ENCODE results near the gene TRAPPC12.
"Not testable (repeated sequence)": the region's sequence is repeated elsewhere in the genome, so short reads cannot be mapped to it uniquely, and the experiment has no call there.

The TRAPPC12 gene

DNA sequence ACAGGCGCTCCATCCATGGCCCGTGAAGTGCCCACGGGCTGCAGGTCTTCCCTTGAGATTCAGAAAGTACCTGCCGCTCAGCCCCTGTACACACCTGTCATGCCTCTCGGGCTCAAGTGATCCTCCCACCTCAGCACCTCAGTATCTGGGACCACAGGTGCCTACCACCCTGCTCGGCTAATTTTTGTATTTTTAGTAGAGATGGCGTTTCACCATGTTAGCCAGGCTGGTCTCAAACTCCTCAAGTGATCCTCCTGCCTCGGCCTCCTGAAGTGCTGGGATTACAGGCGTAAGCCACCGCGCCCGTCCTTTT is 112.9 kb downstream of the TRAPPC12 start:
- POLR2A ChIA-PET; DNase-seq; H3K4me3 ChIP-seq (ENCODE audit: control insufficient read depth in 1 of 7, extremely low read depth in 1 of 7, insufficient read depth in 4 of 7, low read depth in 2 of 7, low read length in 6 of 7); H3K27me3 ChIP-seq (replicated peaks in 2 of 5; ENCODE audit: control insufficient read depth in 4 of 5, insufficient read depth in 5 of 5, low read length in 4 of 5); CTCF ChIA-PET; H3K9me3 ChIP-seq (ENCODE audit: control extremely low read depth in 1 of 5, control insufficient read depth in 4 of 5, insufficient read depth in 2 of 5, low read depth in 1 of 5, low read length in 4 of 5); H3K27ac ChIP-seq (ENCODE audit: insufficient read depth in 1 of 2, low read depth in 1 of 2, low read length in 2 of 2, poor library complexity in 1 of 2, severe bottlenecking in 2 of 2): not testable (repeated sequence)
- peaks cover 0 to 17% (median 10%) of the 10 kb centered on the region in 4 experiments for H3K4me1 ChIP-seq (ENCODE audit: control extremely low read depth in 1 of 4, control insufficient read depth in 4 of 4, insufficient read depth in 4 of 4, low read length in 3 of 4)
- H3K36me3 ChIP-seq (ENCODE audit: control insufficient read depth in 4 of 4, insufficient read depth in 4 of 4, low read length in 3 of 4), result peaks cover 0 to 19% (median 4%) of the 10 kb centered on the region in 4 experiments
- 96% methylated on average over 12 of the region's 12 CpGs for WGBS (ENCODE audit: insufficient coverage)

DNA sequence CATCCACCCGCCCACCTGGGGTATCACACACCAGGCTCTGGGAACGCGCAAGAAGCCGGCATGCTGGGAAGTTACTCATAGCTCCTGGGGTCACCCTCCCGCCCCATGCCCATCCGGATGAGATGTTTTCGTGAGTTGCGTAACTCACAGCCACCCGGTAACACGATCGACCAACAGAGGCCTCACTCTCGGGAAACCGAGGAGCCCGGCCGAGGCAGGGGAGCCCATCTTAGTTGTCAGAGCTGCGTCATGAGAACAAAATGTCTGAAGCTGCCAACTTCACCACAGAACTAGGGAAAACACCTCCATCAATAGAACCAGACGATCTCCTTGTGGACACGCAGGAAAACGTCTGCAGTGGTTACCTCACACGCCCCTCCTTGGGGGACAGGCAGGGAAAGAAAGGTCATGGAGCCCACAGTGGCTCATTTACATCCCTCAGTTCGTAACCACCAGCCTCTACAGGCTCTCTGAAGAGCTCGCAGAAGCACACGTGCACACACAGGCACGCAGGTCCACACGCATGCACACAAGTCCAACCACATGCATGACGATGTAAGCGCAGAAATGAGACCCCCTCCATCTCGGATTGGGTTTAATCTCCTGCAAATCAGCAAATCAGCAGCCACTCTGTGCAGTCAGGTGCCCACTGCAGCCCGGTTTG is 113.6 kb downstream of the TRAPPC12 start:
- ChIA-PET CTCF (interaction anchor here (0.8 to 1.6 kb wide), 3 partner anchors 12 to 43 kb away, joined by 3 read pairs; no protein-coding TSS in a partner anchor), POLR2A (no interaction called here)
- no peak overlapping the region for H3K4me3 ChIP-seq (ENCODE audit: control insufficient read depth in 1 of 7, extremely low read depth in 1 of 7, insufficient read depth in 4 of 7, low read depth in 2 of 7, low read length in 6 of 7)
- peaks cover 0 to 24% (median 4%) of the 10 kb centered on the region in 4 experiments for H3K36me3 ChIP-seq (ENCODE audit: control insufficient read depth in 4 of 4, insufficient read depth in 4 of 4, low read length in 3 of 4)
- H3K9me3 ChIP-seq (ENCODE audit: control extremely low read depth in 1 of 5, control insufficient read depth in 4 of 5, insufficient read depth in 2 of 5, low read depth in 1 of 5, low read length in 4 of 5), result no peaks in the 10 kb centered on the region
- DNase-seq, result no peak
- H3K27me3 ChIP-seq (replicated peaks in 2 of 5; ENCODE audit: control insufficient read depth in 4 of 5, insufficient read depth in 5 of 5, low read length in 4 of 5), result no peaks in the 10 kb centered on the region
- no peak overlapping the region for H3K27ac ChIP-seq (ENCODE audit: insufficient read depth in 1 of 2, low read depth in 1 of 2, low read length in 2 of 2, poor library complexity in 1 of 2, severe bottlenecking in 2 of 2)
- WGBS (ENCODE audit: insufficient coverage), result 96% methylated on average over 28 of the region's 29 CpGs
- peaks cover 0 to 17% (median 10%) of the 10 kb centered on the region in 4 experiments for H3K4me1 ChIP-seq (ENCODE audit: control extremely low read depth in 1 of 4, control insufficient read depth in 4 of 4, insufficient read depth in 4 of 4, low read length in 3 of 4)

DNA sequence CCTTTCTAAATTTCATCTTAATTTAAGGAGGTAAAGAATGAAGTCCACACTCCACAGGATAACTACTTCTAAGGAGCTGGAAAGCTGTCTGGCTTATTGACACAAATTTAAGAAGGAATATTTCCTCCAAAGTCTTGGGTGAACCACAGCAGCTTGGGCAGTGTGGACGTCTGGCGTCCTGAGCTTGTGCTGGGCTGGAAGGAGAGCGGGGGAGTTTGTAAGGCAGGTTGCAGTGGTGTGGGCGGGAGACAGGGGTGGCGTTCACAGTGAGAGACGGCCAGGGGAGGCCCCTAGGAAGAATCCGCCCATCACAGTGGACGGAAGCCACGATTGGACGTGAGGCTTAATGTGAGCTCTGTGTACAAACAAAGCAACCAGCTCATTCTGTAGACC is 114.1 kb downstream of the TRAPPC12 start:
- Histone ChIP-seq H3K27ac (ENCODE audit: insufficient read depth in 1 of 2, low read depth in 1 of 2, low read length in 2 of 2, poor library complexity in 1 of 2, severe bottlenecking in 2 of 2) (no peak overlapping the region), H3K4me1 (ENCODE audit: control extremely low read depth in 1 of 4, control insufficient read depth in 4 of 4, insufficient read depth in 4 of 4, low read length in 3 of 4) (peaks cover 0 to 17% (median 10%) of the 10 kb centered on the region in 4 experiments), H3K4me3 (ENCODE audit: control insufficient read depth in 1 of 7, extremely low read depth in 1 of 7, insufficient read depth in 4 of 7, low read depth in 2 of 7, low read length in 6 of 7) (no peak overlapping the region), H3K9me3 (ENCODE audit: control extremely low read depth in 1 of 5, control insufficient read depth in 4 of 5, insufficient read depth in 2 of 5, low read depth in 1 of 5, low read length in 4 of 5) (no peaks in the 10 kb centered on the region), H3K36me3 (ENCODE audit: control insufficient read depth in 4 of 4, insufficient read depth in 4 of 4, low read length in 3 of 4) (peaks cover 0 to 29% (median 8%) of the 10 kb centered on the region in 4 experiments), H3K27me3 (replicated peaks in 2 of 5; ENCODE audit: control insufficient read depth in 4 of 5, insufficient read depth in 5 of 5, low read length in 4 of 5) (no peaks in the 10 kb centered on the region)
- POLR2A ChIA-PET, result no interaction called here
- CTCF ChIA-PET, result interaction anchor here (0.8 to 1.6 kb wide), 3 partner anchors 12 to 43 kb away, joined by 3 read pairs; no protein-coding TSS in a partner anchor
- 88% methylated on average over 9 of the region's 10 CpGs for WGBS (ENCODE audit: insufficient coverage)
- peak in 1 of 3 donors; percentile 27 for DNase-seq

DNA sequence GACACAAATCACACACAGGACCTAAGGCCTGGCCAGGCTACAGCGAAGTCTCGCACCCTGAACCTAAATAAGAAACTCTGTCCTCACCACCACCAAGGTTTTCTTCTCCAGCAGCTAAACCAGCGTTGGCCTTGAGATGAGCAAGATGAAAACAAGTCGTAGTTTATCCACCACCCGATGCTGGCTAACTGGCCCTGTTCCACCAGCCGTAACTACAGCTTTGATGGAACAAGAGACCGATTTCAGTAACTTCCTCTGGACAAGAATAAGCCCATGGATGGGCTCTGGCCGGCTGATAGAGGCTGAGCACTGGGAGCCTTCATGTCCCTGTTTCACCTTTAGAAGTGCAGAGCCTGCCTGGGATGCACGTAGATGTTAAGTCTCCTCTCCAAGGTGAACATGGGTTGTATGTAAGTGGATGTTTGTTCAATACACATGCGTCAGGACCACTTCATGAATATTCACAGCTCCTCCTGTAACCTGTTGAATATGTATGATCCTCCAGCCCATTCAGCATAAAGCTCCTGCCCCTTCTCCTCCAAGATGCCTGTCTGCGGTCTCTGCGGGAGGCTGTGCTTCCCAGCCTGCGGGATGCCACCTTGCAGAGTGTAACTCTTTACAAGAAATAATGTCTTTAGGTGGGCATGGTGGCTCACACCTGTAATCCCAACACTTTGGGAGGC is 115.6 kb downstream of the TRAPPC12 start:
- H3K4me1 ChIP-seq (ENCODE audit: control extremely low read depth in 1 of 4, control insufficient read depth in 4 of 4, insufficient read depth in 4 of 4, low read length in 3 of 4), result peaks cover 0 to 17% (median 10%) of the 10 kb centered on the region in 4 experiments
- H3K4me3 ChIP-seq (ENCODE audit: control insufficient read depth in 1 of 7, extremely low read depth in 1 of 7, insufficient read depth in 4 of 7, low read depth in 2 of 7, low read length in 6 of 7), result no peak overlapping the region
- H3K27me3 ChIP-seq (replicated peaks in 2 of 5; ENCODE audit: control insufficient read depth in 4 of 5, insufficient read depth in 5 of 5, low read length in 4 of 5), result no peaks in the 10 kb centered on the region
- peaks cover 4 to 40% (median 14%) of the 10 kb centered on the region in 4 experiments for H3K36me3 ChIP-seq (ENCODE audit: control insufficient read depth in 4 of 4, insufficient read depth in 4 of 4, low read length in 3 of 4)
- CTCF ChIA-PET, result interaction anchor here (1.0 kb wide), 1 partner anchor 17 kb away, joined by 3 read pairs; no protein-coding TSS in a partner anchor
- no peaks in the 10 kb centered on the region for H3K9me3 ChIP-seq (ENCODE audit: control extremely low read depth in 1 of 5, control insufficient read depth in 4 of 5, insufficient read depth in 2 of 5, low read depth in 1 of 5, low read length in 4 of 5)
- POLR2A ChIA-PET, result no interaction called here
- WGBS (ENCODE audit: insufficient coverage), result 98% methylated on average over 12 of the region's 13 CpGs
- no peak overlapping the region for H3K27ac ChIP-seq (ENCODE audit: insufficient read depth in 1 of 2, low read depth in 1 of 2, low read length in 2 of 2, poor library complexity in 1 of 2, severe bottlenecking in 2 of 2)
- DNase-seq, result no peak

DNA sequence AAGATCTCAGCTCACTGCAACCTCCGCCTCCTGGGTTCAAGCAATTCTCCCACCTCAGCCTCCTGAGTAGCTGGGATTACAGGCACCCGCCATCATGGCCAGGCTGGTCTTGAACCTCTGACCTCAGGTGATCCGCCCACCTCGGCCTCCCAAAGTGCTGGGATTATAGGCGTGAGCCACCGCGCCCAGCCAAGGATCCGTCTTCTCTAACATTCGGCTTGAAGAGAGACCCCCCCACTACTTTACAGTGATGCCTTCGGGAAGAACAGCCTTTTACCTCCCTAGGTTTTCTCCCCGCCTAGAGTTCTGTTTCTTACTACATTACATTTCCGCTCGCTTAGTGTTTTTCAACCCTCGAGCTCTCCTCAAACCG is 117.2 kb downstream of the TRAPPC12 start:
- WGBS (ENCODE audit: insufficient coverage), result 95% methylated on average over 12 of the region's 15 CpGs
- peaks cover 4 to 49% (median 24%) of the 10 kb centered on the region in 4 experiments for H3K36me3 ChIP-seq (ENCODE audit: control insufficient read depth in 4 of 4, insufficient read depth in 4 of 4, low read length in 3 of 4)
- DNase-seq; H3K27ac ChIP-seq (ENCODE audit: insufficient read depth in 1 of 2, low read depth in 1 of 2, low read length in 2 of 2, poor library complexity in 1 of 2, severe bottlenecking in 2 of 2); H3K27me3 ChIP-seq (replicated peaks in 2 of 5; ENCODE audit: control insufficient read depth in 4 of 5, insufficient read depth in 5 of 5, low read length in 4 of 5); POLR2A ChIA-PET; H3K4me1 ChIP-seq (ENCODE audit: control extremely low read depth in 1 of 4, control insufficient read depth in 4 of 4, insufficient read depth in 4 of 4, low read length in 3 of 4); H3K4me3 ChIP-seq (ENCODE audit: control insufficient read depth in 1 of 7, extremely low read depth in 1 of 7, insufficient read depth in 4 of 7, low read depth in 2 of 7, low read length in 6 of 7); H3K9me3 ChIP-seq (ENCODE audit: control extremely low read depth in 1 of 5, control insufficient read depth in 4 of 5, insufficient read depth in 2 of 5, low read depth in 1 of 5, low read length in 4 of 5): not testable (repeated sequence)
- CTCF ChIA-PET, result interaction anchor here (1.2 kb wide), 1 partner anchor 23 kb away, joined by 3 read pairs; no protein-coding TSS in a partner anchor

DNA sequence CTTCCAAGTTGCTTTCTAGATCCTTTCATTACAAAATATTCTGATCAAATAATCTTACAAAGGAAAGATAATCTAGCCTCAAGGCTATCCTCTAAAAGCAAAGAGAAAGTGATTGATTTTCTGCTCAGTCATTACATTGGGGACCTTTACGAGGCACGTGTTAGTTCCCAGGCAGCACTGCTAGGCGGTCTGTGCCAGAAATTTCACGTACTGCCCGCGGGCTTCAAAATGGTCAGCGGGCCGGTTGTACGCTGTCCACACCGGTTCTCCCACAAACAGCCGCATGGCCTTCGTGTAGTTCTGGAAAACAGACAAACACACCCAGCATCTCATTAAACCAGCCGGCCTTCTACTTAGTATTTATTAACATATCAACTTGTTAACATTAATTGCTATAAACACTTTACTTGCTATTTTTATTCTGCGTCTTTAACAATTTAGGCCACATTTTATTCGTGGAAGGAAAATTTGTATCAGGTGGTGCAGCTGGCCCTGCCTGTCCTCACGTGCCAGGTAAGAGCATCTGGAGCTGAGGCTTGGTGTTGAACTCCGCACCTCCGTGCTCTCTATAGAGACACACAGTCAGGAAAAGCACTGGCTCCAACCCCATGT is 119.4 kb downstream of the TRAPPC12 start:
- no peak overlapping the region for H3K4me3 ChIP-seq (ENCODE audit: control insufficient read depth in 1 of 7, extremely low read depth in 1 of 7, insufficient read depth in 4 of 7, low read depth in 2 of 7, low read length in 6 of 7)
- H3K27ac ChIP-seq (ENCODE audit: insufficient read depth in 1 of 2, low read depth in 1 of 2, low read length in 2 of 2, poor library complexity in 1 of 2, severe bottlenecking in 2 of 2), result no peak overlapping the region
- no peak for DNase-seq
- POLR2A ChIA-PET, result no interaction called here
- no peaks in the 10 kb centered on the region for H3K27me3 ChIP-seq (replicated peaks in 2 of 5; ENCODE audit: control insufficient read depth in 4 of 5, insufficient read depth in 5 of 5, low read length in 4 of 5)
- H3K36me3 ChIP-seq (ENCODE audit: control insufficient read depth in 4 of 4, insufficient read depth in 4 of 4, low read length in 3 of 4), result peaks cover 6 to 61% (median 29%) of the 10 kb centered on the region in 4 experiments
- CTCF ChIA-PET, result no interaction called here
- over 99% methylated on average over 15 of the region's 18 CpGs for WGBS (ENCODE audit: insufficient coverage)
- H3K4me1 ChIP-seq (ENCODE audit: control extremely low read depth in 1 of 4, control insufficient read depth in 4 of 4, insufficient read depth in 4 of 4, low read length in 3 of 4), result no peaks in the 10 kb centered on the region
- no peaks in the 10 kb centered on the region for H3K9me3 ChIP-seq (ENCODE audit: control extremely low read depth in 1 of 5, control insufficient read depth in 4 of 5, insufficient read depth in 2 of 5, low read depth in 1 of 5, low read length in 4 of 5)

DNA sequence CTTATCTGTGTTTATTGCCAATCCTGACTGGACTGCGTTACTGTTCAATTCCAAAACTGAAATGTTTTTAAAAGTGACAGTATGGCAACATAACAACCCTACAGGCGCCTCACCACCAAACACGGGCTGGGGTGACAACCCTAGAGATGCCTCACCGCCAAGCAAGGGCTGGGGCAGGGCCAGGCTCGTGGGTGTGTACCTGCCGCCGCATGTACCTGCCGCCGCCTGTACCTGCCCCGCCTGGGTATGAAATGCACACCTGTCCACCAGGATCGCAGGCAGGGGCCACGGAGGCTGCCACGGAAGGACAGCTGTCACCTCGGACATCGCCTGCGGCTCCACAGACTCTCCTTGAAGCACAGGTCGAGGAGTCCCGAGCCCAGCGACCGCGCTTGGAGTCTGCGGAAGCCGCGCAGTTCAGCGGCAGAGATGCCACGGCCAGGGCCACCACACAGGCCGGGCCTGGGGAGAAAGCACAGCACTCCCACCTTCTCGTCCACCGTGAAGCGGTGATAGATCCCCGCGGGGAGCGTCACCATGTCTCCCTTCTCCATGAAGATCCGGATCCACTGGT is 120.9 kb downstream of the TRAPPC12 start:
- Histone ChIP-seq H3K4me3 (ENCODE audit: control insufficient read depth in 1 of 7, extremely low read depth in 1 of 7, insufficient read depth in 4 of 7, low read depth in 2 of 7, low read length in 6 of 7) (no peak overlapping the region), H3K9me3 (ENCODE audit: control extremely low read depth in 1 of 5, control insufficient read depth in 4 of 5, insufficient read depth in 2 of 5, low read depth in 1 of 5, low read length in 4 of 5) (no peaks in the 10 kb centered on the region), H3K27me3 (replicated peaks in 2 of 5; ENCODE audit: control insufficient read depth in 4 of 5, insufficient read depth in 5 of 5, low read length in 4 of 5) (no peaks in the 10 kb centered on the region), H3K4me1 (ENCODE audit: control extremely low read depth in 1 of 4, control insufficient read depth in 4 of 4, insufficient read depth in 4 of 4, low read length in 3 of 4) (no peaks in the 10 kb centered on the region), H3K36me3 (ENCODE audit: control insufficient read depth in 4 of 4, insufficient read depth in 4 of 4, low read length in 3 of 4) (peaks cover 6 to 69% (median 32%) of the 10 kb centered on the region in 4 experiments), H3K27ac (ENCODE audit: insufficient read depth in 1 of 2, low read depth in 1 of 2, low read length in 2 of 2, poor library complexity in 1 of 2, severe bottlenecking in 2 of 2) (no peak overlapping the region)
- no peak for DNase-seq
- ChIA-PET CTCF (no interaction called here), POLR2A (no interaction called here)
- WGBS (ENCODE audit: insufficient coverage), result 98% methylated on average over 33 of the region's 34 CpGs
